ENCODE results near the gene DUOX1.

The DUOX1 gene

DNA sequence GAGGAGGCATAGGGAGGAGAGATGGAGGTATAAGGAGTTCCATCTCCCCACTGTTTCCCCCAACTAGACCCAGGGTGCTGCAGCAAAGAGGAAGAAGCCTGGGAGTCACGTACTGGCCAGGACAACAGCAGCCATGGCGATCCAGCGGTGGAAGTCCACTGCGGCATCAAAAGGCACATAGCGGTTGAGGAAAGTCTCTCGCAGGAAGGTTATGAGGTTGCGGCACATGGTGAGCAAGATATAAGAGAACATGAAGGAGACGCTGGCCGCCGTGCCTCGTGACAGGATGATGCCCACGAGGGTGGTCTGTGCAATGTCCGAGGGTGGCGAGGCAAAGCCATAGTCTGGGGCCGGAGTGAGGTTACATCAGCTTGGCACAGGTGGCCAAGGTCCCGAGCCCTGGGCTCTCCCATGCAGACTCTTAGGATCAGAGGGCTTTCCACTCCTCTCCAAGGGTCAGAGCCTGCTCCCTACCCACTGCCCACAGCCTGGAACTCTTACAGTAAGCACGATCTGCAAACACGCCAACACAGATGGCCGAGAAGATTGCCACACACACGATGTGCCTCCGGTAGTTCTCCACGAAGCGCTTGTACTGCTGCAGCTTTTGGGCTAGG lies 30.1 kb upstream of the DUOX1 start:
- no peaks in the 10 kb centered on the region for H3K27me3 ChIP-seq (ENCODE audit: insufficient read depth, poor library complexity, severe bottlenecking)
- TF ChIP-seq GABPA (IDR thresholded peaks at IDR 0.05; ENCODE audit: low read depth), result no peak
- no peak for TF ChIP-seq REST (IDR thresholded peaks at IDR 0.05; ENCODE audit: insufficient replicate concordance, low read depth)
- TF ChIP-seq POLR2AphosphoS5 (IDR thresholded peaks at IDR 0.05; ENCODE audit: low read depth), result no peak
- no peak for TF ChIP-seq SPI1 (IDR thresholded peaks at IDR 0.05; ENCODE audit: borderline replicate concordance, low read depth)
- TF ChIP-seq CTCF (IDR thresholded peaks at IDR 0.05; ENCODE audit: insufficient read depth, low read length), result no peak
- H3K4me3 ChIP-seq (replicated peaks; ENCODE audit: insufficient read depth, low read length), result no peak overlapping the region
- H3K27ac ChIP-seq (replicated peaks), result no peak overlapping the region
- no peak for DNase-seq (ENCODE audit: low read depth in 1 of 2, low spot score in 1 of 2)

DNA sequence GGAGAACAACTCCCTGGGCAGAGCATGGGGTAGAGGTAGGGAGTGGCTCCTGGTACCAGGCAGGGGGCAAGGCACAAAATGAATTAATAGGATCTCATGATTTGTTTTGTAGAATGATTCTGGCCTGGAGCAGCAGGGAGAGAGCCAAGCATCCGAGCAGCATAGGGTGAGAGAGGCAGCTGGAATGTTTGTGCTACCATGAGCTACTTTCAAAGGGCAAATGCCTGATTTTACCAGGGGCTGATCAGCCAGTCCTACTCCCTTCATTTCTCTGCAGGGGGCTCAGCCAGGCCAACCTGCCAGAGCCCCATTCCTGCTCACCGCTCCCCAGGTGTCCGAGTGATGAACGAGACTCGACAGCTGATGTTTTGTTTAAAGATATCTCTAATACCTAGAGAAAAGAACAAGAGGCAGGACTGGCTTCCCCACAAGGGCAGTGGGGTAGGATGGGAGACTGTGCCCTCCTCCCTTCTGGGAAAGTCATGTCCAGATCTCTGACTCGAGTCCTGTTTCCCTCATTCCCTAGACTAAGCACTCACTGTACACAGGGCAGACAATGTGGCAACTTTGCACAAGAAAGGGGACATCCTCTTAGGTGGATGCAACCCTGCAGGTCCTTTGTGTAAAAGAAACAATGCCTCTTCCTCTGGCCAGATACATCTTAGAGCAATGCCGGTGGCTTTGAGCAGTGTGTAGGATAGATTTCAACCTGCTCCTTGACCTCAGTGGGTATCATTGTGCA lies 28.7 kb upstream of the DUOX1 start:
- no peak overlapping the region for H3K27ac ChIP-seq (replicated peaks)
- no peak for DNase-seq (ENCODE audit: low read depth in 1 of 2, low spot score in 1 of 2)
- H3K27me3 ChIP-seq (ENCODE audit: insufficient read depth, poor library complexity, severe bottlenecking), result no peaks in the 10 kb centered on the region
- H3K4me3 ChIP-seq (replicated peaks; ENCODE audit: insufficient read depth, low read length), result no peak overlapping the region
- TF ChIP-seq REST (IDR thresholded peaks at IDR 0.05; ENCODE audit: insufficient replicate concordance, low read depth), result no peak
- TF ChIP-seq SPI1 (IDR thresholded peaks at IDR 0.05; ENCODE audit: borderline replicate concordance, low read depth), result no peak
- no peak for TF ChIP-seq GABPA (IDR thresholded peaks at IDR 0.05; ENCODE audit: low read depth)
- TF ChIP-seq CTCF (IDR thresholded peaks at IDR 0.05; ENCODE audit: insufficient read depth, low read length), result no peak
- TF ChIP-seq POLR2AphosphoS5 (IDR thresholded peaks at IDR 0.05; ENCODE audit: low read depth), result no peak

- no peak for DNase-seq (ENCODE audit: low read depth in 1 of 2, low spot score in 1 of 2)
- H3K4me3 ChIP-seq (replicated peaks; ENCODE audit: insufficient read depth, low read length), result no peak overlapping the region
- no peak overlapping the region for H3K27ac ChIP-seq (replicated peaks)
- H3K27me3 ChIP-seq (ENCODE audit: insufficient read depth, poor library complexity, severe bottlenecking), result no peaks in the 10 kb centered on the region
- TF ChIP-seq SPI1 (IDR thresholded peaks at IDR 0.05; ENCODE audit: borderline replicate concordance, low read depth), result no peak
- TF ChIP-seq GABPA (IDR thresholded peaks at IDR 0.05; ENCODE audit: low read depth), result no peak
- no peak for TF ChIP-seq CTCF (IDR thresholded peaks at IDR 0.05; ENCODE audit: insufficient read depth, low read length)
- no peak for TF ChIP-seq POLR2AphosphoS5 (IDR thresholded peaks at IDR 0.05; ENCODE audit: low read depth)
- TF ChIP-seq REST (IDR thresholded peaks at IDR 0.05; ENCODE audit: insufficient replicate concordance, low read depth), result no peak
Measured at GRCh38 chr15:45101749-45102148, 28.0 kb upstream of the DUOX1 start.
